HEK293 (cell line): ENCODE results near the gene TMEM72.

ENCODE experiments used
- CTCF ChIA-PET: fragments of 350-600 bp; formaldehyde crosslinking; extraction: SDS; loops from one replicate; lab custom pipeline; 2021; ENCODE audit warnings: antibody characterized with exemption; lab: Yijun Ruan, JAX
- POLR2A ChIA-PET: fragments of 300-600 bp; formaldehyde crosslinking; extraction: SDS; loops from one replicate; lab custom pipeline; 2020; ENCODE audit warnings: antibody characterized with exemption, inconsistent platforms; lab: Yijun Ruan, JAX
- H3K27ac ChIP-seq: fragments of 200-500 bp; sonication (Bioruptor generic); 2 replicates; pipeline ENCODE4 v1.5.1; 2014; ENCODE audit warnings: low read depth, low read length, control low read depth, inconsistent platforms; ENCODE audit errors: extremely low read depth
- H3K36me3 ChIP-seq, 2 experiments: fragments of 200-500 bp in 1 of 2; sonication (Bioruptor generic) in 1 of 2; 1 replicate in 1 of 2; 2 replicates in 1 of 2; pipeline ENCODE4 v1.5.1; 2014 to 2017; ENCODE audit warnings: inconsistent platforms in 2 of 2, low read length in 2 of 2; ENCODE audit not compliant: control insufficient read depth in 2 of 2, insufficient read depth in 1 of 2
- H3K4me1 ChIP-seq: fragments of 200-500 bp; sonication (Bioruptor generic); 2 replicates; pipeline ENCODE4 v1.5.1; 2014; ENCODE audit warnings: mild to moderate bottlenecking, low read length, inconsistent platforms; ENCODE audit not compliant: control insufficient read depth, insufficient read depth
- H3K4me3 ChIP-seq: 2 replicates; pipeline ENCODE4 v1.5.1; 2011; ENCODE audit warnings: low read depth, mild to moderate bottlenecking, control low read depth, low read length, moderate library complexity
- H3K9me3 ChIP-seq: fragments of 200-500 bp; sonication (Bioruptor generic); 2 replicates; pipeline ENCODE4 v1.5.1; 2014; ENCODE audit warnings: low read depth, low read length, inconsistent platforms; ENCODE audit not compliant: control insufficient read depth, insufficient read depth
- AEBP2 ChIP-seq: fragments of 450-650 bp; formaldehyde crosslinking; IDR thresholded peaks from 2 replicates; pipeline ENCODE4 v1.5.1; 2016; ENCODE audit warnings: missing biosample characterization, missing genetic modification characterization, borderline replicate concordance
- KLF7 ChIP-seq: fragments of 450-650 bp; formaldehyde crosslinking; IDR thresholded peaks from 2 replicates; pipeline ENCODE4 v1.5.1; 2016; ENCODE audit warnings: missing biosample characterization, missing genetic modification characterization, borderline replicate concordance
- OVOL3 ChIP-seq: fragments of 450-650 bp; formaldehyde crosslinking; IDR thresholded peaks from 2 replicates; pipeline ENCODE4 v1.5.1; 2016; ENCODE audit warnings: missing biosample characterization, missing genetic modification characterization
- REST ChIP-seq: fragments of 450-650 bp; formaldehyde crosslinking; IDR thresholded peaks from 2 replicates; pipeline ENCODE4 v1.5.1; 2016; ENCODE audit warnings: missing biosample characterization, missing genetic modification characterization
- SCRT1 ChIP-seq: fragments of 450-650 bp; formaldehyde crosslinking; IDR thresholded peaks from 2 replicates; pipeline ENCODE4 v1.5.1; 2016; ENCODE audit warnings: missing biosample characterization, missing genetic modification characterization, borderline replicate concordance
- SETDB1 ChIP-seq: IDR thresholded peaks from one replicate; pipeline ENCODE4 v1.6.1; 2017; ENCODE audit warnings: mild to moderate bottlenecking, low read length, moderate library complexity, mixed read lengths; ENCODE audit not compliant: insufficient read length
- SP7 ChIP-seq: fragments of 450-650 bp; formaldehyde crosslinking; IDR thresholded peaks from 2 replicates; pipeline ENCODE4 v1.5.1; 2016; ENCODE audit warnings: missing biosample characterization, missing genetic modification characterization
- YY2 ChIP-seq: fragments of 450-650 bp; formaldehyde crosslinking; IDR thresholded peaks from 2 replicates; pipeline ENCODE4 v1.5.1; 2016; ENCODE audit warnings: missing biosample characterization, missing genetic modification characterization
- ZBTB1 ChIP-seq: fragments of 450-650 bp; formaldehyde crosslinking; IDR thresholded peaks from 2 replicates; pipeline ENCODE4 v1.5.1; 2016; ENCODE audit warnings: missing biosample characterization, missing genetic modification characterization
- ZBTB49 ChIP-seq: fragments of 450-650 bp; formaldehyde crosslinking; IDR thresholded peaks from 2 replicates; pipeline ENCODE4 v1.5.1; 2016; ENCODE audit warnings: missing biosample characterization, missing genetic modification characterization, low read depth
- ZFP37 ChIP-seq: fragments of 450-650 bp; formaldehyde crosslinking; IDR thresholded peaks from 2 replicates; pipeline ENCODE4 v1.5.1; 2016; ENCODE audit warnings: missing biosample characterization, missing genetic modification characterization
- ZNF23 ChIP-seq: fragments of 450-650 bp; formaldehyde crosslinking; IDR thresholded peaks from 2 replicates; pipeline ENCODE4 v1.5.1; 2016; ENCODE audit warnings: missing biosample characterization, missing genetic modification characterization, borderline replicate concordance
- ZNF335 ChIP-seq: fragments of 450-650 bp; formaldehyde crosslinking; conservative IDR thresholded peaks from 2 replicates; pipeline ENCODE4 v1.5.1; 2016; ENCODE audit warnings: missing biosample characterization, missing genetic modification characterization
- ZNF391 ChIP-seq: fragments of 450-650 bp; formaldehyde crosslinking; IDR thresholded peaks from 2 replicates; pipeline ENCODE4 v1.5.1; 2016; ENCODE audit warnings: low read depth, missing biosample characterization, missing genetic modification characterization, borderline replicate concordance
- ZNF398 ChIP-seq: fragments of 450-650 bp; formaldehyde crosslinking; IDR thresholded peaks from 2 replicates; pipeline ENCODE4 v1.5.1; 2017; ENCODE audit warnings: missing biosample characterization, missing genetic modification characterization
- ZNF514 ChIP-seq: fragments of 450-650 bp; formaldehyde crosslinking; IDR thresholded peaks from 2 replicates; pipeline ENCODE4 v1.5.1; 2016; ENCODE audit warnings: missing biosample characterization, missing genetic modification characterization
- ZNF518A ChIP-seq: fragments of 450-650 bp; formaldehyde crosslinking; conservative IDR thresholded peaks from 2 replicates; pipeline ENCODE4 v1.5.1; 2016; ENCODE audit warnings: low read depth, missing biosample characterization, missing genetic modification characterization
- ZNF529 ChIP-seq: fragments of 450-650 bp; formaldehyde crosslinking; IDR thresholded peaks from 2 replicates; pipeline ENCODE4 v1.5.1; 2017; ENCODE audit warnings: missing genetic modification characterization, missing biosample characterization; ENCODE audit not compliant: insufficient replicate concordance
- ZNF571 ChIP-seq: fragments of 450-650 bp; formaldehyde crosslinking; IDR thresholded peaks from 2 replicates; pipeline ENCODE4 v1.5.0; 2017; ENCODE audit warnings: missing biosample characterization, missing genetic modification characterization
- ZNF629 ChIP-seq: fragments of 450-650 bp; formaldehyde crosslinking; IDR thresholded peaks from 2 replicates; pipeline ENCODE4 v1.5.1; 2017; ENCODE audit warnings: missing biosample characterization, missing genetic modification characterization
- ZNF707 ChIP-seq: fragments of 450-650 bp; formaldehyde crosslinking; IDR thresholded peaks from 2 replicates; pipeline ENCODE4 v1.5.1; 2016; ENCODE audit warnings: missing biosample characterization, missing genetic modification characterization
- ZNF777 ChIP-seq: fragments of 450-650 bp; formaldehyde crosslinking; IDR thresholded peaks from 2 replicates; pipeline ENCODE4 v1.5.1; 2017; ENCODE audit warnings: missing biosample characterization, missing genetic modification characterization, borderline replicate concordance

Gene TMEM72

GRCh38 chr10:44969854-44970253, 58.7 kb downstream of the TMEM72 start (continued):
- TF ChIP-seq ZNF518A (tag by site-specific recombination) (no peak), ZNF707 (tag by site-specific recombination) (no peak), YY2 (no peak), ZFP37 (tag by site-specific recombination) (no peak), ZNF391 (tag by site-specific recombination) (no peak), ZNF571 (tag by site-specific recombination) (no peak), SP7 (tag by site-specific recombination) (no peak), ZNF23 (tag by site-specific recombination) (no peak)

GRCh38 chr10:44970812-44971395, 59.8 kb downstream of the TMEM72 start:
- Histone ChIP-seq H3K4me1 (peaks cover 5% of the 10 kb centered on the region), H3K4me3 (no peak overlapping the region), H3K27ac (no peak overlapping the region), H3K36me3 (peaks cover 0 to 17% of the 10 kb centered on the region in 2 experiments; a peak in 1 of 3 replicates), H3K9me3 (no peaks in the 10 kb centered on the region)
- ChIA-PET CTCF (no interaction called here), POLR2A (no interaction called here)
- TF ChIP-seq ZBTB49 (tag by site-specific recombination) (no peak), ZNF398 (tag by site-specific recombination) (no peak), OVOL3 (tag by site-specific recombination) (no peak), ZNF529 (tag by site-specific recombination) (no peak), AEBP2 (no peak), ZNF629 (tag by site-specific recombination) (no peak), KLF7 (tag by site-specific recombination) (no peak), SCRT1 (tag by site-specific recombination) (no peak), ZFP37 (tag by site-specific recombination) (no peak), ZBTB1 (tag by site-specific recombination) (no peak), REST (tag by site-specific recombination) (no peak), ZNF391 (tag by site-specific recombination) (no peak), SETDB1 (no peak), ZNF335 (tag by site-specific recombination) (no peak), ZNF777 (tag by site-specific recombination) (no peak), ZNF514 (tag by site-specific recombination) (no peak)
